Fibroblast of villous mesenchyme (primary cell): ENCODE data around the gene ALS2CL. TPM values are rescaled to one million over a fixed set of nuclear protein-coding genes. Genes with fewer than 3 reads are reported as not detected.

ENCODE experiments used
- DNase-seq: peaks from one replicate; pipeline ENCODE4 v3.0.0-alpha.2; 2010; ENCODE audit warnings: low read depth
- H3K4me3 ChIP-seq: 2 replicates; pipeline ENCODE4 v1.5.1; 2011; ENCODE audit warnings: low read depth, mild to moderate bottlenecking, low read length
- CTCF ChIP-seq: IDR thresholded peaks from 2 replicates; pipeline ENCODE4 v1.5.1; 2012; ENCODE audit warnings: low read depth, mild to moderate bottlenecking, low read length; ENCODE audit not compliant: insufficient read depth
- total RNA-seq: library from RNA; depleted of rRNA; stranded (reverse); fragments of >200 nt; gene quantifications from 2 replicates; pipeline ENCODE4 v1.2.3, GENCODE V29; 2012

ALS2CL gene
- total RNA-seq, 1 donor, result 6.0 TPM

- no peak for DNase-seq
- no peak for TF ChIP-seq CTCF
- no peak overlapping the region for H3K4me3 ChIP-seq
Measured at GRCh38 chr3:46656778-46657556, 36.5 kb downstream of the ALS2CL start.

GRCh38 chr3:46655271-46655670, 38.2 kb downstream of the ALS2CL start:
- no peak for TF ChIP-seq CTCF
- DNase-seq, result no peak

GRCh38 chr3:46651084-46651483, 42.4 kb downstream of the ALS2CL start:
- no peak for TF ChIP-seq CTCF
- no peak for DNase-seq
- H3K4me3 ChIP-seq, result no peak overlapping the region

More at GRCh38 chr3:46655271-46655670, 38.2 kb downstream of the ALS2CL start:
- no peak overlapping the region for H3K4me3 ChIP-seq

GRCh38 chr3:46649436-46649835, 44.0 kb downstream of the ALS2CL start:
- no peak for TF ChIP-seq CTCF
- no peak for DNase-seq

GRCh38 chr3:46648096-46648495, 45.4 kb downstream of the ALS2CL start:
- no peak for TF ChIP-seq CTCF
- no peak overlapping the region for H3K4me3 ChIP-seq
- no peak for DNase-seq

More at GRCh38 chr3:46649436-46649835, 44.0 kb downstream of the ALS2CL start:
- H3K4me3 ChIP-seq, result no peak overlapping the region

GRCh38 chr3:46646700-46647099, 46.8 kb downstream of the ALS2CL start:
- no peak for TF ChIP-seq CTCF
- peak; percentile 54 for DNase-seq
- no peak overlapping the region for H3K4me3 ChIP-seq
